Spleen (tissue), 13 donors: ENCODE measurements around the gene AMTN. TPM values are rescaled to one million over a fixed set of nuclear protein-coding genes. Genes with fewer than 3 reads are reported as not detected.

Experiments used
- DNase-seq: peaks from one replicate; pipeline ENCODE4 v3.0.0-alpha.2; 2020
- H3K27ac ChIP-seq, 8 donors: fragments of 200-600 bp; sonication (generic) in 7 of 8; 1 replicate in 4 of 8; 2 replicates in 4 of 8; pipeline versions ENCODE4 v1.5.0 to v1.8.0; 2016 to 2021; ENCODE audit warnings: inconsistent platforms in 4 of 8, mild to moderate bottlenecking in 4 of 8, moderate library complexity in 1 of 8
- H3K27me3 ChIP-seq, 7 donors: fragments of 200-600 bp; sonication (generic) in 6 of 7; replicated peaks in 1 of 7; 1 replicate in 4 of 7; 2 replicates in 3 of 7; pipeline versions ENCODE4 v1.5.0 to v1.8.0; 2016 to 2021; ENCODE audit warnings: inconsistent platforms in 3 of 7, mild to moderate bottlenecking in 1 of 7
- H3K36me3 ChIP-seq, 6 donors: fragments of 200-600 bp; sonication (generic) in 5 of 6; 1 replicate in 4 of 6; 2 replicates in 2 of 6; pipeline versions ENCODE4 v1.5.0 to v1.8.0; 2016 to 2021; ENCODE audit warnings: inconsistent platforms in 2 of 6
- H3K4me1 ChIP-seq, 6 donors: fragments of 200-600 bp; sonication (generic) in 5 of 6; 1 replicate in 3 of 6; 2 replicates in 3 of 6; pipeline versions ENCODE4 v1.5.0 to v1.8.0; 2016 to 2021; ENCODE audit warnings: inconsistent platforms in 3 of 6
- H3K4me3 ChIP-seq, 8 donors: fragments of 200-600 bp; sonication (generic) in 7 of 8; 1 replicate in 4 of 8; 2 replicates in 4 of 8; pipeline versions ENCODE4 v1.5.0 to v1.8.0; 2016 to 2021; ENCODE audit warnings: inconsistent platforms in 4 of 8, mild to moderate bottlenecking in 4 of 8, moderate library complexity in 2 of 8
- H3K9me3 ChIP-seq, 8 donors: fragments of 200-600 bp; sonication (generic) in 7 of 8; 1 replicate in 4 of 8; 2 replicates in 4 of 8; pipeline versions ENCODE4 v1.5.0 to v1.8.0; 2016 to 2021; ENCODE audit warnings: inconsistent platforms in 4 of 8
- POLR2A ChIP-seq, 3 donors: fragments of 450-650 bp; IDR thresholded peaks; one replicate each; pipeline ENCODE4 v1.5.1; 2017; ENCODE audit warnings: antibody characterized with exemption in 3 of 3, mild to moderate bottlenecking in 1 of 3
- POLR2AphosphoS5 ChIP-seq, 3 donors: sonication (generic); formaldehyde crosslinking; IDR thresholded peaks; one replicate each; pipeline ENCODE4 v1.5.1; 2017; ENCODE audit warnings: antibody characterized with exemption in 3 of 3
- WGBS, 5 donors: extraction: QIAGEN DNeasy Blood & Tissue Kit in 3 of 5; methylation state at CpG; one replicate each; pipeline versions ENCODE4 v1.1.5 to v1.1.7; 2013 to 2018; 5-methylcytosine and 5-hydroxymethylcytosine counted together
- intact Hi-C: fragments of 100-400 bp; cut with DNase I; formaldehyde crosslinking; loops from one replicate; pipeline ENCODE4 v1.15.0; 2023; ENCODE audit warnings: low total_unique reads
- long read RNA-seq, 2 donors: transcript quantifications; one replicate each; lab custom pipeline, GENCODE V29; 2026
- polyA plus RNA-seq, 3 donors: library from polyadenylated mRNA; stranded (reverse); fragments of 200-250 nt; gene quantifications; one replicate each; pipeline ENCODE4 v1.2.1, GENCODE V29; 2013
- total RNA-seq, 7 donors: library from RNA; depleted of rRNA in 3 of 7; stranded (reverse); fragments of >200 nt in 3 of 7; fragmentation: NEBNext Ultra II Directional in 4 of 7; extraction: Animal tissue kit (Norgen Biotek cat#: 25700) in 4 of 7; gene quantifications; one replicate each; pipeline versions ENCODE4 v1.1.0 to v1.2.1, GENCODE V29; 2016 to 2021
- TF ChIP-seq, protein P1 (sequence below), 11 experiments: fragments of 200-600 bp in 7 of 11; fragments of 450-650 bp in 4 of 11; sonication (generic) in 4 of 11; IDR thresholded peaks in 8 of 11; conservative IDR thresholded peaks in 3 of 11; 1 replicate in 7 of 11; 2 replicates in 4 of 11; pipeline versions ENCODE4 v1.4.0 to v1.8.0; 2016 to 2021; ENCODE audit warnings: antibody characterized with exemption in 11 of 11, inconsistent platforms in 4 of 11, mild to moderate bottlenecking in 1 of 11
- donor health status: healthy with polysubstance abuse.
- donor health status: DM: no; HTN: no; CAD: no; lungs with moderate emphysema.
- donor health status: DM: no; HTN: no; CAD: no.
- donor health status: Bipolar disorder and iron deficiency.
- donor health status: healthy.
- donor health status: DM: no; HTN: no; CAD: no.
- donor health status: DM: yes; HTN: yes; CAD: no.

AMTN gene
- not detected for total RNA-seq
- not detected for polyA plus RNA-seq
- long read RNA-seq, donor 1: 0 reads
- long read RNA-seq, donor 2: 0 reads

DNA sequence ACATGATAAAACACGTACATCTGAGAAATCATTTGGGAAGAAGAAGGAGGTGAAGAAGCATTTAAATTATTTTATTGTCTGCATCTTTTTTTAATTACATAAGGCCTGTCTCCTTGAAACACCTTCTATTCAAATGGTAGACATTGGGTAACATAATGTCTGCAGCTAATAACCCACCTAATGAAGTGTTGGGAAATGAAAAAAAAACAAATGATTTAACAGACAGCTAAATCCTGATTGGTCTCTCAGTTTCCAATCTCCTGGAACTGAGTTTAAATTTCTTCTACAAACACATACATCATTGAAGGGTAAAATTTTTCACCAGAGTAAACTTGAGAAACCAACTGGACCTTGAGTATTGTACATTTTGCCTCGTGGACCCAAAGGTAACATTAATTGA, at the start of gene AMTN:
Gene AMTN (plus strand): TSS at position 301 of the 400 bp plus-strand sequence. CDS start 209 bp downstream, outside the sequence.
- WGBS, 5 donors: 69 to 86% (median 73%) methylated on average over 2 of the region's 2 CpGs
- Histone ChIP-seq H3K36me3 (no peaks in the 10 kb centered on the region), H3K4me3 (no peak within 1 kb of the TSS), H3K4me1 (no peaks in the 10 kb centered on the region), H3K27me3 (no peaks in the 10 kb centered on the region), H3K27ac (no peak within 1 kb of the TSS), H3K9me3 (no peaks in the 10 kb centered on the region)
- intact Hi-C loops: no loop called here
- no peak for TF ChIP-seq POLR2AphosphoS5 (IDR thresholded peaks at IDR 0.05)
- TF ChIP-seq, protein P1, sequence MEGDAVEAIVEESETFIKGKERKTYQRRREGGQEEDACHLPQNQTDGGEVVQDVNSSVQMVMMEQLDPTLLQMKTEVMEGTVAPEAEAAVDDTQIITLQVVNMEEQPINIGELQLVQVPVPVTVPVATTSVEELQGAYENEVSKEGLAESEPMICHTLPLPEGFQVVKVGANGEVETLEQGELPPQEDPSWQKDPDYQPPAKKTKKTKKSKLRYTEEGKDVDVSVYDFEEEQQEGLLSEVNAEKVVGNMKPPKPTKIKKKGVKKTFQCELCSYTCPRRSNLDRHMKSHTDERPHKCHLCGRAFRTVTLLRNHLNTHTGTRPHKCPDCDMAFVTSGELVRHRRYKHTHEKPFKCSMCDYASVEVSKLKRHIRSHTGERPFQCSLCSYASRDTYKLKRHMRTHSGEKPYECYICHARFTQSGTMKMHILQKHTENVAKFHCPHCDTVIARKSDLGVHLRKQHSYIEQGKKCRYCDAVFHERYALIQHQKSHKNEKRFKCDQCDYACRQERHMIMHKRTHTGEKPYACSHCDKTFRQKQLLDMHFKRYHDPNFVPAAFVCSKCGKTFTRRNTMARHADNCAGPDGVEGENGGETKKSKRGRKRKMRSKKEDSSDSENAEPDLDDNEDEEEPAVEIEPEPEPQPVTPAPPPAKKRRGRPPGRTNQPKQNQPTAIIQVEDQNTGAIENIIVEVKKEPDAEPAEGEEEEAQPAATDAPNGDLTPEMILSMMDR (IDR thresholded peaks at IDR 0.05 in 8 of 11, conservative IDR thresholded peaks at IDR 0.05 in 3 of 11): no peak
- TF ChIP-seq POLR2A (IDR thresholded peaks at IDR 0.05): no peak
- DNase-seq: no peak

DNA sequence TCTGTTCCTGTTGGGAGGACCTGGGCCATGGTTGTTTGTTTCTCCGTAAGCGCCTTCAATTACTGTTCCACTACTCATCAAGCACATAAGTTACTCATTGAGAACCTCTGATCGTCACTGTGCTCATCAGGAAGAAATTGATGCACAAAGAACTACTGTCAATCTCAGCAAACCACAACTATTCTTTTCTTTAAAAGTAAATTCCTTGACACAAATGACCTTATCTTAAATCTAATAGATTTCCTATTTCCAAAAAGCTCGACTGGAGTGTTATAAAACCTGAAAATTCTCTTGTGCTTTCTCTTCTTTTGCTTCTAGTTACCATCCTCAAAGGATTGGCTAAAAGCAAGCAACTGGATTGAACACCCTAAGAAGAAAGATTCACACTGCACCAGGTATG, 46.5 kb upstream of the AMTN start, which contains the start of gene MUC7:
Gene MUC7 (plus strand): TSS at position 301 of the 400 bp plus-strand sequence. CDS start 1,825 bp downstream, outside the sequence.
- H3K27ac ChIP-seq: no peak within 1 kb of the TSS
- H3K9me3 ChIP-seq: peaks cover 0 to 7% (median 0%) of the 10 kb centered on the region in 8 donors
- no peak within 1 kb of the TSS for H3K4me3 ChIP-seq
- TF ChIP-seq POLR2A (IDR thresholded peaks at IDR 0.05) (no peak), POLR2AphosphoS5 (IDR thresholded peaks at IDR 0.05) (no peak)
- TF ChIP-seq, protein P1 (IDR thresholded peaks at IDR 0.05 in 8 of 11, conservative IDR thresholded peaks at IDR 0.05 in 3 of 11): no peak
- WGBS, 5 donors: 65 to 69% (median 67%) methylated on average over 4 of the region's 4 CpGs
- intact Hi-C loops: no loop called here
- DNase-seq: no peak
- H3K27me3 ChIP-seq: no peaks in the 10 kb centered on the region
- no peaks in the 10 kb centered on the region for H3K4me1 ChIP-seq
- H3K36me3 ChIP-seq: no peaks in the 10 kb centered on the region

DNA sequence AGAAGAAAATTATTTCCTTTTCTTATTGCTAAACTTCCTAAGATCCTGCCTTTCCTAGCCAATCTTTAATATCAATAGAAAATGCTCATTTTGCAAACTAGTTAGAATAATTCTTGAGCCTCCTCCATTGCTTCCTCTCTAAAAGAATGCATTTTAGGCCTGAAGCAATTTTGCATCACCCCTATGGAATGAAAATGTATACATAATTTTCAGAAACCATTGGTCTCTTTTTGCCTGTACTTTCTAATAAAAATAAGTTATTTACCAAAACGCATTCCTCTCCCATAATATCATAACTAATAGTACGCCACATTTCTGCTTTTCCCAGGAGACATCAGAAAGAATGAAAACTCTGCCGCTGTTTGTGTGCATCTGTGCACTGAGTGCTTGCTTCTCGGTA, 44.7 kb upstream of the AMTN start:
- Histone ChIP-seq H3K27me3 (no peaks in the 10 kb centered on the region), H3K4me1 (no peaks in the 10 kb centered on the region), H3K36me3 (no peaks in the 10 kb centered on the region), H3K9me3 (peaks cover 0 to 6% (median 0%) of the 10 kb centered on the region in 8 donors), H3K27ac (no peak overlapping the region), H3K4me3 (no peak overlapping the region)
- DNase-seq: no peak
- intact Hi-C loops: no loop called here
- WGBS, 5 donors: 86 to 90% (median 89%) methylated on average over 4 of the region's 4 CpGs
- TF ChIP-seq, protein P1 (IDR thresholded peaks at IDR 0.05 in 8 of 11, conservative IDR thresholded peaks at IDR 0.05 in 3 of 11): no peak
- TF ChIP-seq POLR2AphosphoS5 (IDR thresholded peaks at IDR 0.05): no peak
- no peak for TF ChIP-seq POLR2A (IDR thresholded peaks at IDR 0.05)

DNA sequence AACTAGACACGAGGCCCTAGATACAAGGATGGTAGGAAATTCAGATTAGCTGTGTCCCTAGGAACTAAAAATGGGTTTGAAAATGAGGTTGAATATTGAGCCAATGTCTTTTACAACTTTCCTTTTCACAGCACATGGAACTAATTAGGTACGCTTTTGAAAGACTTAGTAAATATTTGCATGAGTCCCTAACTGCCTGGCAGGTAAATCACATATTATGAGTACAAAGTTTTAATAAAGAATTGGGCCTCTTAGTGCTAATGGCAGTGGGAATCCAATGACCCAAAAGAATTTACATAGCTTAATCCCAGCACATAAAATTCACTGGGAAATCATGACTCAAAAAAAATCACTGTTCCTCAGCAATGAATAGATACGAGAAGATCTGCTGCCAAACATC, 29.6 kb upstream of the AMTN start:
- intact Hi-C loops: no loop called here
- Histone ChIP-seq H3K4me3 (no peak overlapping the region), H3K27ac (no peak overlapping the region), H3K9me3 (no peaks in the 10 kb centered on the region), H3K36me3 (no peaks in the 10 kb centered on the region), H3K27me3 (peaks cover 0 to 5% (median 0%) of the 10 kb centered on the region in 7 donors), H3K4me1 (no peaks in the 10 kb centered on the region)
- no peak for TF ChIP-seq POLR2AphosphoS5 (IDR thresholded peaks at IDR 0.05)
- no peak for DNase-seq
- WGBS, 5 donors: 77 to 91% (median 82%) methylated on average over 3 of the region's 3 CpGs
